ENCODE data around the gene UNC5B.

The UNC5B gene

DNA sequence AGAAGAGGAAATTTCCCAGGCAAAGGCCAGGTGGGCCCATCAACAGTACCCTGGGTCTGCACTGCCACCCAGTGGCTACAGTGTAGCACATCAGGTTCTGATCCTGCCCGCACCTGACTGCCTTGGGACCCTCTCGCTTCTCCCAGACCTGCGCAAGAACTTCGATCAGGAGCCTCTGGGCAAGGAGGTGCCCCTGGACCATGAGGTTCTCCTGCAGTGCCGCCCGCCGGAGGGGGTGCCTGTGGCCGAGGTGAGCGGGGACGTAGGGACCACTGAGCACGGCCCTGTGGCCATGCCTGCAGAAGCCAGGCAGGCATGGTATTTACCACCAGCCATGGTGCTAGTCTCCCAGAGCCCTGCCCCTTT is 72.8 kb downstream of the UNC5B start:
- DNase-seq (ENCODE audit: insufficient read length) (peak; percentile 68), FAIRE-seq (peak; percentile 54)
- TF ChIP-seq TAF1 (IDR thresholded peaks at IDR 0.05; ENCODE audit: borderline replicate concordance, low read depth, low read length): no peak

DNA sequence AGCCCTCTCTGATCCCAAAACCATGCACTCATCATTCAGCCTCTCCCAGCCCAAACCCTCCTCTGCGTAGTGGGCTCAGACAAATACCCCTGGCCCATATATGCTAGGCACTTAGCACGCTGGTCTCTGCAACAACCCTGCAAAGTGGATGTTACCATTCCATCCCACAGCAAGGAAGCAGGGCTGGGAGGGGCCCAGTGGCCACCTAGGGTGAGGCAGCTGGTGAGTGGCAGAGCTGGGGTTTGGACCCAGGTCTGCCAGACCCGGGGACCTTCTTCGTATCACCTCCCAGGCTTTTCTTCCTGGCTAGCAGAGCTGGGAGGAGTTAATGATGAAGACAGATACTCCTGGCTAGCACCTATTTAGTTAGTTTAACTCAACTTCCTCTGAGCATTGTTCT is 73.6 kb downstream of the UNC5B start:
- DNase-seq (ENCODE audit: insufficient read length): no peak
- TF ChIP-seq POLR2AphosphoS5 (IDR thresholded peaks at IDR 0.05; ENCODE audit: low read depth, low read length) (no peak), TAF1 (IDR thresholded peaks at IDR 0.05; ENCODE audit: borderline replicate concordance, low read depth, low read length) (no peak), POLR2A (IDR thresholded peaks at IDR 0.05; ENCODE audit: low read depth, low read length) (no peak)
- no peak for FAIRE-seq

DNA sequence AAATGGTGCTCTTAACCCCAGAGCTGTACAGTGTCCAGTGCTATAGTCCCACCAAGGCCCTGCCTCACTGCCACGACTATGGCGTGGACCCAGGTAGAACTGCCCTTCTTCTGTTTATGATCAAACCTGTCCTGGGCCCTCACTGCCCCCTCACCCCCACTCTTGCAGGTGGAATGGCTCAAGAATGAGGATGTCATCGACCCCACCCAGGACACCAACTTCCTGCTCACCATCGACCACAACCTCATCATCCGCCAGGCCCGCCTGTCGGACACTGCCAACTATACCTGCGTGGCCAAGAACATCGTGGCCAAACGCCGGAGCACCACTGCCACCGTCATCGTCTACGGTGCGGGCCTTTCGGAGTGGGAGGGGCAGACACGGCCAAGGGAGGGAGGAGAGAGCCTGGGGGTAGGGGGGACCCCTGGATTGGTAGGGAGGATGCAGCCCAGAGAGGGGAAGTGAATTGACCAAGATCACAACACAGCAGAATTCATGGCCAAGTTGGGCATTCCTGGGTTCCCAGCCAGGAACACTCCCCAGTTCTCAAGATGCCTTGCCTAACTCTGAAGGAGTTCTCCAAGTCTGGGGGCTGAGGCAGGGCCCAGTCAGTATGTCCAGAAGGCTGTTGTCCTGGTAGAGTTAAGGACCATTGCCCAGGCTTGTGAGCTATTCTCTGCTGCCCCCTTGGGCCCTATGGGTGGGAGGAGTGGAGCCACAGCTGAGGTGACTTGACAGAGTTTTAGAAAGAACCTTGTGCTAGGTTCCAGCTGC is 74.3 kb downstream of the UNC5B start:
- TF ChIP-seq POLR2AphosphoS5 (IDR thresholded peaks at IDR 0.05; ENCODE audit: low read depth, low read length): no peak
- TF ChIP-seq POLR2A (IDR thresholded peaks at IDR 0.05; ENCODE audit: low read depth, low read length): no peak
- TF ChIP-seq TAF1 (IDR thresholded peaks at IDR 0.05; ENCODE audit: borderline replicate concordance, low read depth, low read length): no peak
- no peak for DNase-seq (ENCODE audit: insufficient read length)
- no peak for FAIRE-seq

DNA sequence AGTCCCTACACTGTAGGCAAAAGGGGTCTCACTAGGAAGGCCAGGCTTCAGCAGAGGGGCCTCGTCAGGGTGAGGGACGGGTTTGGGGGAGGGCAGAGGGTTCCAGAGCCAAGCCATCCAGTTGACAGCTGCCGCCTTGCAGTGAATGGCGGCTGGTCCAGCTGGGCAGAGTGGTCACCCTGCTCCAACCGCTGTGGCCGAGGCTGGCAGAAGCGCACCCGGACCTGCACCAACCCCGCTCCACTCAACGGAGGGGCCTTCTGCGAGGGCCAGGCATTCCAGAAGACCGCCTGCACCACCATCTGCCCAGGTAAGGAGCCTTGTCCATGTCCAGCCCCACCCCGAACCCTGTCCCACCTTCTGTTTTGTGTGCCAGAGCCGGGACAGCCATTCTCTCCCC is 75.1 kb downstream of the UNC5B start:
- no peak for DNase-seq (ENCODE audit: insufficient read length)
- no peak for FAIRE-seq
- no peak for TF ChIP-seq POLR2AphosphoS5 (IDR thresholded peaks at IDR 0.05; ENCODE audit: low read depth, low read length)
- no peak for TF ChIP-seq TAF1 (IDR thresholded peaks at IDR 0.05; ENCODE audit: borderline replicate concordance, low read depth, low read length)
- no peak for TF ChIP-seq POLR2A (IDR thresholded peaks at IDR 0.05; ENCODE audit: low read depth, low read length)

DNA sequence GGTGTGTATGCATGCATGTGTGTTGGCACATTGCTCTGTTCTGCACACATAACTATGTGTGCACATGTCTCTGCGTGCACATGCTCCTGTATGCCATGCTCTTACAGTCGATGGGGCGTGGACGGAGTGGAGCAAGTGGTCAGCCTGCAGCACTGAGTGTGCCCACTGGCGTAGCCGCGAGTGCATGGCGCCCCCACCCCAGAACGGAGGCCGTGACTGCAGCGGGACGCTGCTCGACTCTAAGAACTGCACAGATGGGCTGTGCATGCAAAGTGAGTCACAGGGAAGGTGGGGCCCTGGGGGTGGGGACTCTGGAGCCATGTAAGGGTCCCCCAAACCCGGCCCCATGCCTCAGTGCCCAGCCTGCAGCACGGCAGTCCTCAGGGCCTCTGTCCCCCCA is 76.1 kb downstream of the UNC5B start:
- TF ChIP-seq POLR2A (IDR thresholded peaks at IDR 0.05; ENCODE audit: low read depth, low read length): no peak
- TF ChIP-seq TAF1 (IDR thresholded peaks at IDR 0.05; ENCODE audit: borderline replicate concordance, low read depth, low read length): no peak
- TF ChIP-seq POLR2AphosphoS5 (IDR thresholded peaks at IDR 0.05; ENCODE audit: low read depth, low read length): no peak
- DNase-seq (ENCODE audit: insufficient read length) (no peak), FAIRE-seq (no peak)

DNA sequence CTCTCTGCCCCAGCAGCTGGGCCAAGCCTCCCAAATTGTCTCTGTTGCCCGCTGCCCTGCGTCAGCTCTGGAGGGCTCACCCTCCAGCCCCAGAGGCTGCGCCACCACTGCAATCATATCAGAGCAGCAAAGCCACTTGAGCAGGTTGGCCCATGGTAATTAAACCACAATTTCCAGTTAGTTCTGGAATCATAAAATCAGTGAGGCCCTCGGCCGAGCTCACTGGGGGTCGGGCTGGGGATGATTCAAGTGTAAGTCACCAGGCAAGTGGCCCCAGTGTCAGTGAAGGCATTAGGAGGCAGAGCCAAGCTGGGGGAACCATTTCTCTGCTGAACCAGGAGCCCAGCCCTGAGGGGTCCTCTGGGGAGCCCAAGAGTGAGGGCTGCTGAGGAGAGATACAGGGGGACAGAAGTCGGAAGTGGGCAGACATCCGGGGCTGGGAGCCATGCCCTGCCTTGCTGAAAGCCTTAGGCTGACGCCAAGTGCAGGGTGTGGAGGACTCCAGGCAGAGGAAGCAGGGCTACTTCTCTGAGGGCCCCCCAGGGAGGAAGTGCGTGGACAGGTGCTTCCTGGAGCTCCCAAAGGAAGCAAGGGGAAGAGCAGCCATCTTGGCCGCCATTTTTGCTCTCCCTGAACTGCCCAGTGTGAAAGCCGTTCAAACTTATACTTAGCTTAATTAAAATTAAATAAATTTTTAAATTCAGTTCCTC is 77.2 kb downstream of the UNC5B start:
- TF ChIP-seq POLR2AphosphoS5 (IDR thresholded peaks at IDR 0.05; ENCODE audit: low read depth, low read length): no peak
- no peak for TF ChIP-seq POLR2A (IDR thresholded peaks at IDR 0.05; ENCODE audit: low read depth, low read length)
- no peak for TF ChIP-seq TAF1 (IDR thresholded peaks at IDR 0.05; ENCODE audit: borderline replicate concordance, low read depth, low read length)
- DNase-seq (ENCODE audit: insufficient read length): no peak
- FAIRE-seq: no peak

DNA sequence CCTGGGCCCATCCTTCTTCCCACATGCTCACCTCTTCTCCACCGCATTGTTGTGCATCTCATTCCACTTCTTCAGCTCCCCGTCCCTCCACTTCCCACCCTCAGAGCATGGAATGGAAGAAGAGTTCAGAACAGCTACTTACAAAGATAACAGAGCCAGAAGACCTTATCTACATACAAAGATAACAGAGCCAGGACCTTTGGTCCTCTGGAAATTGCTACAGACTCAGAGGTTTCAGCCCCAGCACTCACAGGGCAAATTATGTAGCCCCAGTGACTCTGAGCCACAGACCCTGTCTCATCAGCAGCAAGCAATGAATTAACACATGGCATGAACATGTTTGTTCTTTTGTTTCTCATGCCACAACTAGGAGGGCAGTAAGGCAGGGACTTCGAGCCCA is 78.0 kb downstream of the UNC5B start:
- DNase-seq (ENCODE audit: insufficient read length) (no peak), FAIRE-seq (no peak)
- TF ChIP-seq POLR2AphosphoS5 (IDR thresholded peaks at IDR 0.05; ENCODE audit: low read depth, low read length) (no peak), TAF1 (IDR thresholded peaks at IDR 0.05; ENCODE audit: borderline replicate concordance, low read depth, low read length) (no peak), POLR2A (IDR thresholded peaks at IDR 0.05; ENCODE audit: low read depth, low read length) (no peak)

DNA sequence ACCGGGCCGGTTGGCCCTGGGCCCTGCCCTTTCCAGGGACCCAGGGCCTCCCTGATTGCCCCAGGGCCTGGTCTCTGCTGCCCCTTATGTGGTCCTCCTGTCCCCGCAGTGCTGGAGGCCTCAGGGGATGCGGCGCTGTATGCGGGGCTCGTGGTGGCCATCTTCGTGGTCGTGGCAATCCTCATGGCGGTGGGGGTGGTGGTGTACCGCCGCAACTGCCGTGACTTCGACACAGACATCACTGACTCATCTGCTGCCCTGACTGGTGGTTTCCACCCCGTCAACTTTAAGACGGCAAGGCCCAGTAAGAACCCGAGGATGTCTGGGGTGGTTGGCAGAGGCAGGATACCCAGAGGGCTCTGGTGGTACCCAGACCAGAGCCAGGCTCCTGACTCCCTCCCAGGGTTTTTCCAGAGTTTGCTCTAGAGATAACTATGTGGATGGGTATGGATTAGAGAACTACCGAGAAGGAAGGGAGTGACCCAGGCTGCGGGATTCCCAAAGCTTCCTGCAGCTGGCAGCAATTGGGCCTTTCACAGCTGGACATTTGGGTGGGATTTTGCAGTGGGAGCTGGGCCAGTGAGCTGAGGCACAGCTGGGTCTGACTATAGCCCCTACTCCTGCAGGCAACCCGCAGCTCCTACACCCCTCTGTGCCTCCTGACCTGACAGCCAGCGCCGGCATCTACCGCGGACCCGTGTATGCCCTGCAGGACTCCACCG is 78.6 kb downstream of the UNC5B start:
- TF ChIP-seq POLR2A (IDR thresholded peaks at IDR 0.05; ENCODE audit: low read depth, low read length): no peak
- TF ChIP-seq TAF1 (IDR thresholded peaks at IDR 0.05; ENCODE audit: borderline replicate concordance, low read depth, low read length): no peak
- TF ChIP-seq POLR2AphosphoS5 (IDR thresholded peaks at IDR 0.05; ENCODE audit: low read depth, low read length): no peak
- DNase-seq (ENCODE audit: insufficient read length) (no peak), FAIRE-seq (no peak)

DNA sequence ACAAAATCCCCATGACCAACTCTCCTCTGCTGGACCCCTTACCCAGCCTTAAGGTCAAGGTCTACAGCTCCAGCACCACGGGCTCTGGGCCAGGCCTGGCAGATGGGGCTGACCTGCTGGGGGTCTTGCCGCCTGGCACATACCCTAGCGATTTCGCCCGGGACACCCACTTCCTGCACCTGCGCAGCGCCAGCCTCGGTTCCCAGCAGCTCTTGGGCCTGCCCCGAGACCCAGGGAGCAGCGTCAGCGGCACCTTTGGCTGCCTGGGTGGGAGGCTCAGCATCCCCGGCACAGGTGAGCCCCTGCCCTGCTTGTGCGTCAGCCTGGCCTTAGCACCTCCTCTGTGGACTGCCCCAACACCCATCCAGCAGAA is 79.1 kb downstream of the UNC5B start:
- FAIRE-seq: no peak
- no peak for DNase-seq (ENCODE audit: insufficient read length)
- TF ChIP-seq POLR2AphosphoS5 (IDR thresholded peaks at IDR 0.05; ENCODE audit: low read depth, low read length): no peak
- TF ChIP-seq POLR2A (IDR thresholded peaks at IDR 0.05; ENCODE audit: low read depth, low read length): no peak
- no peak for TF ChIP-seq TAF1 (IDR thresholded peaks at IDR 0.05; ENCODE audit: borderline replicate concordance, low read depth, low read length)

DNA sequence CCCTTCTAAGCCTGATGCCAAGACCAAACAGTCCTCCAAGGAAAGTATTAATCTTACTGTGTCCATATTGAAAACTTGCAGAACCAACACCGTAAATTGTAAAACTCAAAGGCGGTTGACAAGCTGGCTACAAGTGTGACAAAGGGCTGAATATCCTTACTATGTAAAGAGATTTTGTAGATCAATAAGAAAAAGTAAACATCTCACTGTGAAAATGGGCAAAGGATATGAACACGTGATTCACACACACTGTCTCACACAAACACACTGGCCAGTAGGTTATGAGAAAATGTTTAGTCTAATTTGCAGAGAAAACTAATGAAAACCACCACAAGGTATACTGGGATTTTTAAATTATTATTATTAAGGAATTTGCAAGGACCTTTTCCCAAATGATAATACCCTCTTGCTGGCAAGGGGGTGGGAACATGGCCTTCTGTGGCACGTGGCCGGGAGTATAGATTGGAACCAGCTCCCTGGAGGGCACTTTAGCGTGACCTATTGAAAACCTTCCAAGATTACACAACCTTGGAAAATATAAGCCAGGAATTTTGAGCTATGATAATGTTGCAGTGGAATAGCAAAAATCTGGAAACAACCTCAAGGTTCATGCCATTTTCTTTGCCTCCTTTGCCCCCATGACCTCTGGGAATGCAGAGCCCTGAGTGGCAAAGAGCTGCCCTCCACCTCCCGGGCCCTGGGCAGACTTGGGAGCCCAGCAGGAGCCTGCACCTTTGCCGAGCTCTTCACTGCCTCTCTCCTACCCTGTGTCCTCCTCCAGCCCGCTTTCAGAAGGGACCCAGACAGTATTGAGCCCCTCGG is 80.5 kb downstream of the UNC5B start:
- no peak for DNase-seq (ENCODE audit: insufficient read length)
- FAIRE-seq: no peak
- TF ChIP-seq POLR2A (IDR thresholded peaks at IDR 0.05; ENCODE audit: low read depth, low read length): no peak
- TF ChIP-seq TAF1 (IDR thresholded peaks at IDR 0.05; ENCODE audit: borderline replicate concordance, low read depth, low read length): no peak
- no peak for TF ChIP-seq POLR2AphosphoS5 (IDR thresholded peaks at IDR 0.05; ENCODE audit: low read depth, low read length)

DNA sequence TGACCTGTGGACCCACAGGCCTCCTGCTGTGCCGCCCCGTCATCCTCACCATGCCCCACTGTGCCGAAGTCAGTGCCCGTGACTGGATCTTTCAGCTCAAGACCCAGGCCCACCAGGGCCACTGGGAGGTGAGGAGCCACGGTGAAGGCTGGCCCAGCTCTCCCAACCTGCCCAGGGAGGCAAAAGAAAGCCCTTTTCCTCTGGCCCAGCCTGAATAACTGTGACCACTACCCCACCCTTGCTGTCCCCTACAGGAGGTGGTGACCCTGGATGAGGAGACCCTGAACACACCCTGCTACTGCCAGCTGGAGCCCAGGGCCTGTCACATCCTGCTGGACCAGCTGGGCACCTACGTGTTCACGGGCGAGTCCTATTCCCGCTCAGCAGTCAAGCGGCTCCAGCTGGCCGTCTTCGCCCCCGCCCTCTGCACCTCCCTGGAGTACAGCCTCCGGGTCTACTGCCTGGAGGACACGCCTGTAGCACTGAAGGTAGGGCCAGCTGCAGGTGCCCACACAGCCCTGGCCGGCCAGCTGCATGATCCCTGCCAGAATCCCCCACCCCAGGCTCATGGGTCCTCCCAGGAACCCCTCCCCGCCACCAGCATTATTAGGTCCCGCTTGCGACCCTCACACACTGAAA is 81.2 kb downstream of the UNC5B start:
- no peak for DNase-seq (ENCODE audit: insufficient read length)
- TF ChIP-seq TAF1 (IDR thresholded peaks at IDR 0.05; ENCODE audit: borderline replicate concordance, low read depth, low read length): no peak
- TF ChIP-seq POLR2AphosphoS5 (IDR thresholded peaks at IDR 0.05; ENCODE audit: low read depth, low read length): no peak
- no peak for TF ChIP-seq POLR2A (IDR thresholded peaks at IDR 0.05; ENCODE audit: low read depth, low read length)
- no peak for FAIRE-seq
